H1 (cell line): ENCODE measurements around the gene SLC1A5.

ENCODE experiments used
- EZH2 ChIP-seq: fragments of 200-600 bp; sonication (generic); IDR thresholded peaks from 2 replicates; pipeline ENCODE4 v1.7.1; 2012; ENCODE audit warnings: low read depth, mild to moderate bottlenecking, moderate library complexity, low read length, inconsistent platforms; ENCODE audit not compliant: severe bottlenecking
- NRF1 ChIP-seq: IDR thresholded peaks from 2 replicates; pipeline ENCODE4 v1.6.1; 2011; ENCODE audit warnings: mild to moderate bottlenecking, low read depth, low read length, improper control_type of control experiment
- RXRA ChIP-seq: IDR thresholded peaks from 2 replicates; pipeline ENCODE4 v1.6.1; 2011; ENCODE audit warnings: low read depth, mild to moderate bottlenecking, low read length, moderate library complexity; ENCODE audit not compliant: insufficient read depth
- SIX5 ChIP-seq: IDR thresholded peaks from 2 replicates; pipeline ENCODE4 v1.6.1; 2011; ENCODE audit warnings: mild to moderate bottlenecking, low read depth, low read length
- TBP ChIP-seq: IDR thresholded peaks from 2 replicates; pipeline ENCODE4 v1.6.1; 2011; ENCODE audit warnings: low read depth, low read length, improper control_type of control experiment
- YY1 ChIP-seq: IDR thresholded peaks from 2 replicates; pipeline ENCODE4 v1.6.1; 2011; ENCODE audit warnings: low read depth, mild to moderate bottlenecking, low read length
- TF ChIP-seq, protein P1 (sequence below), 3 experiments: IDR thresholded peaks; 1 replicate in 2 of 3; 2 replicates in 1 of 3; pipeline versions ENCODE4 v1.5.1 to v1.6.1; 2011; ENCODE audit warnings: low read length in 3 of 3, mild to moderate bottlenecking in 3 of 3, inconsistent platforms in 2 of 3, low read depth in 1 of 3, moderate library complexity in 1 of 3; ENCODE audit not compliant: insufficient read depth in 1 of 3; ENCODE audit errors: control extremely low read depth in 1 of 3

DNA sequence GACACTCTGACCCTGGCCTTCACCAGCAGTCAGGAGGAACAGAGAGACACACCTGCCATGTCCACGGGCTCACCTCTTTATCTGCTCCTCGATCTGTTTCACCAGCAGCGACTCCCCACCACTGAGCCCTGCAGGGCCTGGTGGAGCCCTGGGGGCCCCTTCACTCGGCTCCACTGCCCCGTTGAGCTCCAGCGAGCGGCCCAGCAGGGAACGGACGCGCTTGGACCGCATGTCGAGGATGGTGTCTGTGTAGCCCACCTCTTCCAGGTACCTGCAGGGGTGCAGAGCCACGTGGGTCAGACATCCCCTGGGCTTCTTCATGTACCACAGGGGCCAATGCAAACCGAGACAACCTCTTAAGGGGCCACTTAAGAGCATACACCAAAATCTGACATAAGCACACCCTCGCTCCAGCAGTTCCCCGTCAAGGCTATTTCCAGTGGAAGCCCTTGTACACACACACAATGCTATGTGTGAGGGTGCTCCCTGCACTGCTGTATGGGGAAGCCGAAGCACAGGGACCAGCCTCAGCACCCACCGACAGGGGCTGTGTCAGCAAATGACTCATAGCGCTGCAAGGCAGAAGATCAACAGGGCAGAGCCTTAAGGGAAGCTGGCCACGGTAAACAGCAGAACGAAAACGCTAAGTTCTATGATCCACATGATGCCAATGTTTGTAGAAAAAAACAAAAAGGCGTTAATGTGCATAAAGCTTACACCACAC, 55.3 kb downstream of the SLC1A5 start:
- TF ChIP-seq NRF1 (no peak), RXRA (no peak), EZH2 (no peak), TBP (no peak), SIX5 (no peak), YY1 (no peak)
- TF ChIP-seq, protein P1, sequence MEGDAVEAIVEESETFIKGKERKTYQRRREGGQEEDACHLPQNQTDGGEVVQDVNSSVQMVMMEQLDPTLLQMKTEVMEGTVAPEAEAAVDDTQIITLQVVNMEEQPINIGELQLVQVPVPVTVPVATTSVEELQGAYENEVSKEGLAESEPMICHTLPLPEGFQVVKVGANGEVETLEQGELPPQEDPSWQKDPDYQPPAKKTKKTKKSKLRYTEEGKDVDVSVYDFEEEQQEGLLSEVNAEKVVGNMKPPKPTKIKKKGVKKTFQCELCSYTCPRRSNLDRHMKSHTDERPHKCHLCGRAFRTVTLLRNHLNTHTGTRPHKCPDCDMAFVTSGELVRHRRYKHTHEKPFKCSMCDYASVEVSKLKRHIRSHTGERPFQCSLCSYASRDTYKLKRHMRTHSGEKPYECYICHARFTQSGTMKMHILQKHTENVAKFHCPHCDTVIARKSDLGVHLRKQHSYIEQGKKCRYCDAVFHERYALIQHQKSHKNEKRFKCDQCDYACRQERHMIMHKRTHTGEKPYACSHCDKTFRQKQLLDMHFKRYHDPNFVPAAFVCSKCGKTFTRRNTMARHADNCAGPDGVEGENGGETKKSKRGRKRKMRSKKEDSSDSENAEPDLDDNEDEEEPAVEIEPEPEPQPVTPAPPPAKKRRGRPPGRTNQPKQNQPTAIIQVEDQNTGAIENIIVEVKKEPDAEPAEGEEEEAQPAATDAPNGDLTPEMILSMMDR (IDR thresholded peaks at IDR 0.05; ENCODE audit: control extremely low read depth in 1 of 3, insufficient read depth in 1 of 3, low read depth in 1 of 3, low read length in 3 of 3), result no peak
